Activated naive CD4-positive, alpha-beta T cell treated with anti-CD3 and anti-CD28 coated beads for 36 hours (primary cell): Measurements from ENCODE around the gene BARX1. TPM values are rescaled to one million over a fixed set of nuclear protein-coding genes. Genes with fewer than 3 reads are reported as not detected.

Experiments used
- total RNA-seq, 2 experiments: library from RNA; stranded (reverse); gene quantifications; one replicate each; pipeline ENCODE4 v1.2.3, GENCODE V29; 2021

Gene BARX1
- total RNA-seq, 2 experiments from 2014 or later = 0.17 to 0.21 TPM

Other genes starting within 250 kb of the BARX1 start
- 1 to 10 TPM; 2.6 TPM for gene PTPDC1, start 129.1 kb upstream of the BARX1 start, total RNA-seq